Measurements from ENCODE around the gene METTL16. TPM values are rescaled to one million over a fixed set of nuclear protein-coding genes. Genes with fewer than 3 reads are reported as not detected.

Gene METTL16
- total and polyA plus RNA-seq, 9 of the 15 experiments (the other 6 are each of a cell fraction or from before 2014, with no cell fraction given), result 12.1 to 30.5 (median 19.8) TPM

DNA sequence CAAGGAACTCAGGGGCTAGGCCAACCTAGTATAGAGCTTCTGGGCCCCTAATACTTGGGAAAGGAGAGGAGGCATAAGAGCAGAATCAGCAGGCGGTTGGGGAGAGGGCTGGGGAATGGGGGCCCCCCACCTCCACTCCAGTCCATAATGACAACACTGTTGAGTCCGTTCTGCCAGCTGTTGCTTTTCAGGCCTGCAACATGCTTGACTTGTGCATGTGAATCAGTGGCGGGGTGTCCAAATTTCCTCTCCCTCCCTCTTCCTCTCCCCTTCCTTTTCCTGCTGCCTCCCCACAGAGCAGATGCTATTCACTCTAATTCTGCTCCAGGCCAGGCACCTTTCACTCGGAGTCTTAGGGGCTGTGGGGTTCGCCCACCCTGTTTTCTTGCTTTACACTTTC, 142.6 kb downstream of the METTL16 start:
- H3K9ac ChIP-seq (ENCODE audit: insufficient read depth in 1 of 2, low read depth in 2 of 2, low read length in 2 of 2), result no peak overlapping the region
- WGBS (ENCODE audit: insufficient coverage, low coverage, missing lambda C conversion rate), result 27% methylated on average over 3 of the region's 5 CpGs
- TF ChIP-seq FUS (optimal IDR thresholded peaks at IDR 0.05; ENCODE audit: low read depth, low read length), result no peak
- no peak for TF ChIP-seq BRD9 (IDR thresholded peaks at IDR 0.05; ENCODE audit: low read depth, partially characterized antibody)
- TF ChIP-seq LARP7 (IDR thresholded peaks at IDR 0.05), result no peak
- TF ChIP-seq ZNF699 (CRISPR knock-in tag; IDR thresholded peaks at IDR 0.05; ENCODE audit: insufficient replicate concordance), result no peak
- no peak for TF ChIP-seq BCOR (IDR thresholded peaks at IDR 0.05)
- TF ChIP-seq ZNF766 (CRISPR knock-in tag; conservative IDR thresholded peaks at IDR 0.05), result no peak
- no peak for TF ChIP-seq SLC30A9 (CRISPR knock-in tag; IDR thresholded peaks at IDR 0.05)
- no peak overlapping the region for H2AFZ ChIP-seq (ENCODE audit: low read depth, low read length)
- no peaks in the 10 kb centered on the region for H3K79me2 ChIP-seq (ENCODE audit: control insufficient read depth, insufficient read depth, low read length)
- ATAC-seq, result no peak
- intact Hi-C loops (cut with micrococcal nuclease) (no loop called here), in situ Hi-C loops (cut with MboI) (no loop called here)
- CTCF ChIA-PET (ENCODE audit: low intra/inter-chr PET ratio), result interaction anchor here (1.3 kb wide), 1 partner anchor 47 kb away, joined by 7 read pairs; no protein-coding TSS in a partner anchor
- no peak overlapping the region for H3K27ac ChIP-seq (ENCODE audit: extremely low read depth, low read depth, low read length)
- H3K9me3 ChIP-seq (replicated peaks; ENCODE audit: control insufficient read depth, insufficient read depth, low read depth, low read length), result no peaks in the 10 kb centered on the region
- BruUV-seq (replicated peaks), result no TSS peak
- no peak overlapping the region for H3K4me2 ChIP-seq (ENCODE audit: insufficient read depth, low read length)
- H3K4me1 ChIP-seq (replicated peaks in 1 of 2; ENCODE audit: control insufficient read depth in 2 of 2, insufficient read depth in 2 of 2, low read length in 2 of 2), result peaks cover 0 to 6% of the 10 kb centered on the region in 2 experiments; a peak in 2 of 5 replicates
- no peak for DNase-seq (ENCODE audit: extremely low read depth in 1 of 4, low spot score in 3 of 4)
- no peaks in the 10 kb centered on the region for H3K27me3 ChIP-seq (ENCODE audit: control insufficient read depth in 2 of 2, insufficient read depth in 2 of 2, low read length in 2 of 2)
- POLR2A ChIA-PET, result interaction anchor here (0.6 to 2.2 kb wide), 3 partner anchors 13 to 66 kb away, joined by 3 to 8 read pairs (median 4); no protein-coding TSS in a partner anchor
- no peaks in the 10 kb centered on the region for H3K9me1 ChIP-seq (ENCODE audit: control insufficient read depth, insufficient read depth, low read length)
- H4K20me1 ChIP-seq (replicated peaks; ENCODE audit: control insufficient read depth, insufficient read depth, low read length), result no peaks in the 10 kb centered on the region
- no peaks in the 10 kb centered on the region for H3K36me3 ChIP-seq (ENCODE audit: control insufficient read depth, insufficient read depth, low read length)
- no peak overlapping the region for H3K4me3 ChIP-seq
- no peak for FAIRE-seq

DNA sequence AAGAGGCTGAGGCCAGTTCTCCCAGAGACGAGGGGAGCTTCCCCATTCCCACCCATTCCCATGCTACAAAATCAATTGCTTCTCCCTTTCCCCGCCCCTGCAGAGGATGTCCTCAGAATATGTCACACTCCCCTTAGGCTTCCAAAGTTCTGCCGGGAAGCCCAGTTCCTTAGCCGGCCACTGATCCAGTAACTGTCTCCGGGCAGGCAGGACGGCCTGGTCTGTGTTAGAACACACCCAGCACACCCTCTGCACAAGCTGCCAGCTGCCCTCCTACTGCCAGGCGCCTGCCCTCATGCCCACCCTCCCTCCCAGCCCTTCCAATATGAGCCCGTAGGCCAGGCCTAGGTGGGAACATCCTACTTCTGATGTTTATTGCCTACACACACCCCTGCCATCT, 143.3 kb downstream of the METTL16 start:
- Histone ChIP-seq H3K4me3 (no peak overlapping the region), H3K36me3 (ENCODE audit: control insufficient read depth, insufficient read depth, low read length) (no peaks in the 10 kb centered on the region), H3K9me1 (ENCODE audit: control insufficient read depth, insufficient read depth, low read length) (no peaks in the 10 kb centered on the region), H3K4me2 (ENCODE audit: insufficient read depth, low read length) (no peak overlapping the region), H3K9ac (ENCODE audit: insufficient read depth in 1 of 2, low read depth in 2 of 2, low read length in 2 of 2) (no peak overlapping the region), H3K27ac (ENCODE audit: extremely low read depth, low read depth, low read length) (no peak overlapping the region), H3K9me3 (replicated peaks; ENCODE audit: control insufficient read depth, insufficient read depth, low read depth, low read length) (no peaks in the 10 kb centered on the region), H3K27me3 (ENCODE audit: control insufficient read depth in 2 of 2, insufficient read depth in 2 of 2, low read length in 2 of 2) (no peaks in the 10 kb centered on the region), H4K20me1 (replicated peaks; ENCODE audit: control insufficient read depth, insufficient read depth, low read length) (no peaks in the 10 kb centered on the region), H3K79me2 (ENCODE audit: control insufficient read depth, insufficient read depth, low read length) (no peaks in the 10 kb centered on the region), H3K4me1 (replicated peaks in 1 of 2; ENCODE audit: control insufficient read depth in 2 of 2, insufficient read depth in 2 of 2, low read length in 2 of 2) (peaks cover 0 to 6% of the 10 kb centered on the region in 2 experiments; a peak in 2 of 5 replicates), H2AFZ (ENCODE audit: low read depth, low read length) (no peak overlapping the region)
- intact Hi-C loops (cut with micrococcal nuclease) (no loop called here), in situ Hi-C loops (cut with MboI) (no loop called here)
- CTCF ChIA-PET (ENCODE audit: low intra/inter-chr PET ratio), result no interaction called here
- DNase-seq (ENCODE audit: extremely low read depth in 1 of 4, low spot score in 3 of 4) (no peak), ATAC-seq (no peak), FAIRE-seq (no peak)
- 60% methylated on average over 1 of the region's 8 CpGs for WGBS (ENCODE audit: insufficient coverage, low coverage, missing lambda C conversion rate)
- POLR2A ChIA-PET, result interaction anchor here (0.6 kb wide), 1 partner anchor 65 kb away, joined by 4 read pairs; no protein-coding TSS in a partner anchor
- no TSS peak for BruUV-seq (replicated peaks)
- TF ChIP-seq MTF1 (CRISPR knock-in tag; IDR thresholded peaks at IDR 0.05; ENCODE audit: borderline replicate concordance) (no peak), EWSR1 (IDR thresholded peaks at IDR 0.05; ENCODE audit: borderline replicate concordance, low read depth, partially characterized antibody) (no peak)
- TF ChIP-seq, protein P1, sequence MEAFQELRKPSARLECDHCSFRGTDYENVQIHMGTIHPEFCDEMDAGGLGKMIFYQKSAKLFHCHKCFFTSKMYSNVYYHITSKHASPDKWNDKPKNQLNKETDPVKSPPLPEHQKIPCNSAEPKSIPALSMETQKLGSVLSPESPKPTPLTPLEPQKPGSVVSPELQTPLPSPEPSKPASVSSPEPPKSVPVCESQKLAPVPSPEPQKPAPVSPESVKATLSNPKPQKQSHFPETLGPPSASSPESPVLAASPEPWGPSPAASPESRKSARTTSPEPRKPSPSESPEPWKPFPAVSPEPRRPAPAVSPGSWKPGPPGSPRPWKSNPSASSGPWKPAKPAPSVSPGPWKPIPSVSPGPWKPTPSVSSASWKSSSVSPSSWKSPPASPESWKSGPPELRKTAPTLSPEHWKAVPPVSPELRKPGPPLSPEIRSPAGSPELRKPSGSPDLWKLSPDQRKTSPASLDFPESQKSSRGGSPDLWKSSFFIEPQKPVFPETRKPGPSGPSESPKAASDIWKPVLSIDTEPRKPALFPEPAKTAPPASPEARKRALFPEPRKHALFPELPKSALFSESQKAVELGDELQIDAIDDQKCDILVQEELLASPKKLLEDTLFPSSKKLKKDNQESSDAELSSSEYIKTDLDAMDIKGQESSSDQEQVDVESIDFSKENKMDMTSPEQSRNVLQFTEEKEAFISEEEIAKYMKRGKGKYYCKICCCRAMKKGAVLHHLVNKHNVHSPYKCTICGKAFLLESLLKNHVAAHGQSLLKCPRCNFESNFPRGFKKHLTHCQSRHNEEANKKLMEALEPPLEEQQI (IDR thresholded peaks at IDR 0.05), result no peak
- TF ChIP-seq, protein P2, sequence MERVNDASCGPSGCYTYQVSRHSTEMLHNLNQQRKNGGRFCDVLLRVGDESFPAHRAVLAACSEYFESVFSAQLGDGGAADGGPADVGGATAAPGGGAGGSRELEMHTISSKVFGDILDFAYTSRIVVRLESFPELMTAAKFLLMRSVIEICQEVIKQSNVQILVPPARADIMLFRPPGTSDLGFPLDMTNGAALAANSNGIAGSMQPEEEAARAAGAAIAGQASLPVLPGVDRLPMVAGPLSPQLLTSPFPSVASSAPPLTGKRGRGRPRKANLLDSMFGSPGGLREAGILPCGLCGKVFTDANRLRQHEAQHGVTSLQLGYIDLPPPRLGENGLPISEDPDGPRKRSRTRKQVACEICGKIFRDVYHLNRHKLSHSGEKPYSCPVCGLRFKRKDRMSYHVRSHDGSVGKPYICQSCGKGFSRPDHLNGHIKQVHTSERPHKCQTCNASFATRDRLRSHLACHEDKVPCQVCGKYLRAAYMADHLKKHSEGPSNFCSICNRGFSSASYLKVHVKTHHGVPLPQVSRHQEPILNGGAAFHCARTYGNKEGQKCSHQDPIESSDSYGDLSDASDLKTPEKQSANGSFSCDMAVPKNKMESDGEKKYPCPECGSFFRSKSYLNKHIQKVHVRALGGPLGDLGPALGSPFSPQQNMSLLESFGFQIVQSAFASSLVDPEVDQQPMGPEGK (CRISPR knock-in tag; IDR thresholded peaks at IDR 0.05; ENCODE audit: borderline replicate concordance), result no peak

All from K562 (cell line).